RPMI8226 (cell line): Measurements from ENCODE around the gene PAX2.

Experiments
- DNase-seq: peaks from one replicate; pipeline ENCODE4 v3.0.0-alpha.2; 2015

Gene PAX2

GRCh38 chr10:100864036-100864885 is 118.9 kb downstream of the PAX2 start:
- DNase-seq = no peak

- peak; percentile 62 for DNase-seq
These were observed 119.6 kb downstream of the PAX2 start for GRCh38 chr10:100864978-100865377.

- DNase-seq = no peak
These were observed 120.6 kb downstream of the PAX2 start for GRCh38 chr10:100866010-100866409.

GRCh38 chr10:100866575-100867098 is 121.3 kb downstream of the PAX2 start:
- no peak for DNase-seq

- DNase-seq = no peak
These were observed 122.0 kb downstream of the PAX2 start for GRCh38 chr10:100867261-100867963.

GRCh38 chr10:100868382-100868781 is 123.0 kb downstream of the PAX2 start:
- DNase-seq = no peak

- DNase-seq = no peak
These were observed 124.0 kb downstream of the PAX2 start for GRCh38 chr10:100869399-100869798.

GRCh38 chr10:100872034-100872791 is 126.8 kb downstream of the PAX2 start:
- DNase-seq = peak; percentile 56

GRCh38 chr10:100873146-100873826 is 127.9 kb downstream of the PAX2 start:
- no peak for DNase-seq

GRCh38 chr10:100873827-100874326 is 128.5 kb downstream of the PAX2 start:
- no peak for DNase-seq

GRCh38 chr10:100874702-100875483 is 129.5 kb downstream of the PAX2 start:
- no peak for DNase-seq

GRCh38 chr10:100875484-100876166 is 130.2 kb downstream of the PAX2 start:
- no peak for DNase-seq

GRCh38 chr10:100876585-100877460 is 131.4 kb downstream of the PAX2 start:
- DNase-seq = peak; percentile 25

- DNase-seq = no peak
These were observed 132.1 kb downstream of the PAX2 start for GRCh38 chr10:100877461-100877850.

GRCh38 chr10:100878291-100878910 is 133.0 kb downstream of the PAX2 start:
- peak; percentile 68 for DNase-seq
